Body of pancreas (tissue), 4 donors: Measurements from ENCODE around the gene FFAR4. TPM values are rescaled to one million over a fixed set of nuclear protein-coding genes. Genes with fewer than 3 reads are reported as not detected.

Source experiments
- ATAC-seq: fragments of 150-250 bp; one replicate; pipeline ENCODE4 v1.9.1; 2016
- DNase-seq, 4 donors: peaks; one replicate each; pipeline ENCODE4 v3.0.0-alpha.2; 2019
- H3K27ac ChIP-seq, 4 donors: fragments of 200-600 bp; sonication (generic); 1 replicate in 3 of 4; 2 replicates in 1 of 4; pipeline versions ENCODE4 v1.5.1 to v1.6.1; 2016 to 2019; ENCODE audit warnings: mild to moderate bottlenecking in 1 of 4, mixed read lengths in 1 of 4, moderate library complexity in 1 of 4
- H3K27me3 ChIP-seq, 2 donors: fragments of 200-600 bp; sonication (generic); one replicate each; pipeline ENCODE4 v1.6.0; 2016; ENCODE audit warnings: mild to moderate bottlenecking in 1 of 2
- H3K36me3 ChIP-seq, 2 donors: fragments of 200-600 bp; sonication (generic); replicated peaks in 1 of 2; 2 replicates each; pipeline ENCODE4 v1.5.1; 2016; ENCODE audit warnings: low read depth in 2 of 2; ENCODE audit not compliant: insufficient read depth in 1 of 2
- H3K4me1 ChIP-seq: fragments of 200-600 bp; sonication (generic); one replicate; pipeline ENCODE4 v1.6.0; 2016
- H3K4me3 ChIP-seq, 2 donors: fragments of 200-600 bp; sonication (generic); 1 replicate in 1 of 2; 2 replicates in 1 of 2; pipeline ENCODE4 v1.5.1; 2016 to 2019
- H3K9me3 ChIP-seq, 3 donors: fragments of 200-600 bp; sonication (generic); 1 replicate in 2 of 3; 2 replicates in 1 of 3; pipeline ENCODE4 v1.5.1; 2016
- POLR2A ChIP-seq, 3 donors: fragments of 450-650 bp; IDR thresholded peaks; one replicate each; pipeline ENCODE4 v1.6.1; 2016; ENCODE audit warnings: antibody characterized with exemption in 3 of 3, mild to moderate bottlenecking in 2 of 3
- WGBS, 2 donors: methylation state at CpG; one replicate each; pipeline ENCODE4 v1.1.5; 2017; 5-methylcytosine and 5-hydroxymethylcytosine counted together
- intact Hi-C: fragments of 100-400 bp; cut with DNase I; formaldehyde crosslinking; loops from one replicate; pipeline ENCODE4 v1.15.1; 2023
- total RNA-seq, 2 donors: library from RNA; depleted of rRNA; stranded (reverse); fragments of >200 nt; gene quantifications; one replicate each; pipeline ENCODE4 v1.1.0, GENCODE V29; 2016
- TF ChIP-seq, protein P1 (sequence below), 7 experiments: fragments of 450-650 bp in 4 of 7; fragments of 200-600 bp in 3 of 7; sonication (generic) in 3 of 7; IDR thresholded peaks; one replicate each; pipeline ENCODE4 v1.5.1; 2016 to 2019; ENCODE audit warnings: antibody characterized with exemption in 7 of 7

FFAR4 gene
- total RNA-seq, 2 donors from 2014 or later: 0.78 to 2.3 TPM

DNA sequence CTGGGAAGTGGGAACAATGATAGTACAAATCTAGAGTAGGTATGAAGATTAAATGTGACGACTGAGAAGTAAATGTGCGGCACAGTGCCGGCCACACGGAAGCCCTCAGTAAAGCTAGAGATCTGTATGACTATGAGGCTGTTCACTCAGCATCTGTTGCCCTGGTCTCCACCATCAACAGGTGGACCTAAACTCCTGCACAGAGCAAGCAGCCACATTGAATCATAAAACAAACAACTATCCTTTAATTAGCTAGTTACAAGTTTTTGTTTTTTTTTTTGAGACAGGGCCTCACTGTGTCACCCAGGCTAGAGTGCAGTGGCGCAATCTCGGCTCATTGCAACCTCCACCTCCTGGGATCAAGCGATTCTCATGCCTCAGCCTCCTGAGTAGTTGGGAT lies 18.0 kb downstream of the FFAR4 start:
- H3K4me1 ChIP-seq: no peaks in the 10 kb centered on the region
- H3K9me3 ChIP-seq: peaks cover 0 to 5% (median 0%) of the 10 kb centered on the region in 3 donors
- intact Hi-C loops: no loop called here
- ATAC-seq (no peak), DNase-seq (no peak)
- no peak overlapping the region for H3K4me3 ChIP-seq
- TF ChIP-seq, protein P1, sequence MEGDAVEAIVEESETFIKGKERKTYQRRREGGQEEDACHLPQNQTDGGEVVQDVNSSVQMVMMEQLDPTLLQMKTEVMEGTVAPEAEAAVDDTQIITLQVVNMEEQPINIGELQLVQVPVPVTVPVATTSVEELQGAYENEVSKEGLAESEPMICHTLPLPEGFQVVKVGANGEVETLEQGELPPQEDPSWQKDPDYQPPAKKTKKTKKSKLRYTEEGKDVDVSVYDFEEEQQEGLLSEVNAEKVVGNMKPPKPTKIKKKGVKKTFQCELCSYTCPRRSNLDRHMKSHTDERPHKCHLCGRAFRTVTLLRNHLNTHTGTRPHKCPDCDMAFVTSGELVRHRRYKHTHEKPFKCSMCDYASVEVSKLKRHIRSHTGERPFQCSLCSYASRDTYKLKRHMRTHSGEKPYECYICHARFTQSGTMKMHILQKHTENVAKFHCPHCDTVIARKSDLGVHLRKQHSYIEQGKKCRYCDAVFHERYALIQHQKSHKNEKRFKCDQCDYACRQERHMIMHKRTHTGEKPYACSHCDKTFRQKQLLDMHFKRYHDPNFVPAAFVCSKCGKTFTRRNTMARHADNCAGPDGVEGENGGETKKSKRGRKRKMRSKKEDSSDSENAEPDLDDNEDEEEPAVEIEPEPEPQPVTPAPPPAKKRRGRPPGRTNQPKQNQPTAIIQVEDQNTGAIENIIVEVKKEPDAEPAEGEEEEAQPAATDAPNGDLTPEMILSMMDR (IDR thresholded peaks at IDR 0.05): no peak
- TF ChIP-seq POLR2A (IDR thresholded peaks at IDR 0.05): no peak
- WGBS, 2 donors: 87 to 92% methylated on average over 7 of the region's 7 CpGs
- no peak overlapping the region for H3K27ac ChIP-seq
- no peaks in the 10 kb centered on the region for H3K36me3 ChIP-seq
- no peaks in the 10 kb centered on the region for H3K27me3 ChIP-seq

DNA sequence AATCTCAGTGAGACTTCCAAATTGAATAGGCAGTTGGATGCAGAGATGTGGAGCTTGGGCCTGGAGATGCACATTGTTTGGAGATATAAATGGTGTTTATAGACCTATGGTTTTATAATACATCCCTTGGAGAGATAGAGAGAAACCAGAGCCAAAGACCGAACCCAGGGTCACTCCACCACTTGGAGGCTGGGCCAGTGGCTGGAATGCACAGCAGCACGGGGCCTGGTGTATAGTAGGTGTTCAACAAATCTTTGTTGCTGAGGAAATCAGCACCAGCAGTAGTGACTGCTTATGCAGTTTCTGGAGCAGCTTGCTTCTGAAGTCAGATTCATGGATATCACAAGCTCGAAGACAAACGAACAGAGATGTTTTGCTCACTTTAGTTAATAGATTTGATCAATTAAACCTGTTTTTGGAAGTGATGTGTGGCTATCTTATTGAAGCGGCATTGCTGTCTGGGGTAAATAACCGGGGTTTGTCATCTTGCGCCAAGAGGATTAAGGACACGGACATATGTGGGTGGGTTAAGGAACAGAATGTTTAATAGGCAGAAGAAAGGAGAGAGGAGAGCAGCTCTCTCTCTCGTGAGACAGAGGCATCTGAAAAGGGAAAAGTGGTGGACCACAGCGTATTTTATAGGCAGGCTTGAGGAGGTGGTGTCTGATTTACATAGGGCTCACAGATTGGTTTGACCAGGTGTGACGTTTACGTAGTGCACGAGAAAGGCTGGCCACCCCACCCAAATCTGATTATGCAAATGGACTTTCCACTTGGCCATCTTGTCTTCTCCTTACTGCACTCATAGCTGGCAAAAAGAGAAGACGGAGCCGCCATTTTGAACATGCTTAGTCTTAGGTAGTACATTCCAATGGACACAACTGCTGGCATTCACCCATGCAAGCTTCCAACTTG lies 23.4 kb downstream of the FFAR4 start:
- DNase-seq (no peak), ATAC-seq (no peak)
- H3K27ac ChIP-seq: no peak overlapping the region
- TF ChIP-seq POLR2A (IDR thresholded peaks at IDR 0.05): no peak
- TF ChIP-seq, protein P1 (IDR thresholded peaks at IDR 0.05): no peak
- no peaks in the 10 kb centered on the region for H3K27me3 ChIP-seq
- no peaks in the 10 kb centered on the region for H3K36me3 ChIP-seq
- H3K4me1 ChIP-seq: no peaks in the 10 kb centered on the region
- H3K9me3 ChIP-seq: no peaks in the 10 kb centered on the region
- intact Hi-C loops: no loop called here
- WGBS, 2 donors: 75 to 79% methylated on average over 15 of the region's 15 CpGs
- no peak overlapping the region for H3K4me3 ChIP-seq

DNA sequence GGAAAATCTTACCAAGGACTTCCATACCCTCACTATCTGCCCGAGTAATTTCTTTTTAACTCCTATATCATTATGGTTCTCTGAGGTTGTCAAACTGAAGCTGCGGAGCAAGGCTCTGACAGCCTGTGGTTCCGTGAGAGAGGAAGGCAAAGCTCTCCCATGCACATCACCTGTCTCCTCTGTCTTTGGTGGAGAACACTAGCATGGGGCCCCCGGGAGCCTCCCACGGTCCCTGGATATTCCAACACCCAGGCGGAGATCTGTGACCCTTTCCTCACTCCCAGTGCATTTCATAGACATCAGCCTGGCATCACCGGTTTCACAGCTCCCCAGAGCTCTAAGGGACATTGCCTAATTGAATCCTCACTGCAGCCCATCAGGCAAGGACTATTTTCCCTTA lies 24.2 kb downstream of the FFAR4 start:
- Histone ChIP-seq H3K36me3 (no peaks in the 10 kb centered on the region), H3K27ac (no peak overlapping the region), H3K27me3 (no peaks in the 10 kb centered on the region), H3K4me1 (no peaks in the 10 kb centered on the region), H3K9me3 (no peaks in the 10 kb centered on the region), H3K4me3 (no peak overlapping the region)
- WGBS, 2 donors: 92 to 93% methylated on average over 7 of the region's 7 CpGs
- ATAC-seq (no peak), DNase-seq (no peak)
- TF ChIP-seq POLR2A (IDR thresholded peaks at IDR 0.05): no peak
- TF ChIP-seq, protein P1 (IDR thresholded peaks at IDR 0.05): no peak
- intact Hi-C loops: no loop called here

DNA sequence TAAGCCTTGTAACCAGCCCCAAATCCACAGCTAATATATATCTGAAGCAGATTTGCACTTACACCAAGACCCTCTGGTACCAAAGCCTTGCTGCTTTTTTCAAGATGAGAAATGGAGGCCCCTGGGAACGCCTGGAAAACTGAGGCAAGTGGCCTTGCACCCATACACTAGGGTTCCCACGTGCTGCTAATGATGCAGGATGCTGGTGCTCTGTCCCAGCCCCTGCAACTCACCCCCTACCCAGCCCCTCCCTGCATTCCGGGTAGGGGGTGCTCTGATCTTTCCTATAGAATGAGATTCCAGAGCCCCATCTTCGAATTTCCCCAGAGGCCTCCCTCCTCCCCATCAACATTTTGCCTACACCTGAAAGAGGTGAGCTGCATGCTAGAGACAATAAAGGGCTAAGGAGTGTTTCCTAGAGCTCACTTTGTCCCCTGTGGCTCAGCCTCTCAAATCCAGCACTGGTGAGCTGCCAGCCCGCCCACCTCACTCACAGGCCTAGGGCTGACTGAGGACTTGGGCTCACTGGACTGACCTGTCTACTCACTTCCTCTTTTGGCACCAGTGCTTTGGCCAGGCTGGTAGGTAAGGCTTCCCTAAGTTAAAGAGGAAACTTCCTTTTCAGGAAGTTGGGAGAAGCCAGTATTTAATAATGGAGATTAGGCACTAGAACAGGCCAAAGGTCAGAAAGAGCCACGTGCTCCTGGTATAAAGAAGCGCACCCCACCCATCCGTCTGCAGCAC lies 24.8 kb downstream of the FFAR4 start:
- Histone ChIP-seq H3K27me3 (no peaks in the 10 kb centered on the region), H3K4me1 (no peaks in the 10 kb centered on the region), H3K4me3 (no peak overlapping the region), H3K36me3 (no peaks in the 10 kb centered on the region), H3K9me3 (no peaks in the 10 kb centered on the region), H3K27ac (no peak overlapping the region)
- intact Hi-C loops: no loop called here
- no peak for TF ChIP-seq POLR2A (IDR thresholded peaks at IDR 0.05)
- TF ChIP-seq, protein P1 (IDR thresholded peaks at IDR 0.05): no peak
- 50 to 62% methylated on average over 8 of the region's 8 CpGs for WGBS, 2 donors
- ATAC-seq (peak; percentile 40), DNase-seq (peak in 1 of 4 donors; percentile 13)
